Measurements from ENCODE around the gene RGS7BP.

Gene RGS7BP

DNA sequence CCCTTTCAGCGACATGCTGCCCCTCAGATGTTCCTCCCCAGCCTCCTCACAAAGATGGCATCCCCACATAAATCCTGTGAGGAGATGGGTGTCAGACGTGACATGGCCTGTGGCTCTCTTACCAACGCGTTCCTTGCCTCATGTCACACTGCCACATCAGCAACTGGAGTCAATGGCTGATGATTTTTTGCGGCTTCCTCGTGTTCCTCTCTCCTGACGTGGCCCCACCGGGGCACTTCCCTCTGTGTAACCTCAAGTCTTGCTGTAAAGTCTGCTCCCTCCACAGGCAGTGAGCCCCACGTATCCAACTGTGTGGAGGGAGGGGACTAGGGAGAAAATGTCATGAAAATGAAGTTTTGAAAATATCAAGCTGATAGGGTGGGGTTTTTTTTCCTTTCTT, 131.3 kb downstream of the RGS7BP start:
- no peak for DNase-seq

- no peak for DNase-seq
These were observed 132.1 kb downstream of the RGS7BP start for GRCh38 chr5:64637837-64638443.

DNA sequence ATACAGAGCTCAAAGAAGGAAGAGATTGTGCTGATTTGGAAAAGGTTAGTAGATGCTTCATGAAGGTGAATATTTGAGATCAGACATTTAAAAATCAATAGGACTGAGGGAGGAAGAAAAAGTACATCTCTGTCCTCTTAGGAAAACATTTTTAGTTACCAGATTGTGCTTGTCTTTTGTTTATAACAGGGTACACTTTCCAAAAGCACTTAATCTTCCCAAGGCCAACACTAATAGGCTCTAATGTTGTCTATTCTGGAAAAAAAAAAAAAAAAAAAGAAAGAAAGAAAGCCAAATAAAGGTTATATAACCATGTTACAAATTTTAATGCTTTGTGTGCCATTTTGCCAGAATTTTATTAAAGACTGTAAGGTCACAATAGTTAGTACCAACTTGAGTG, 139.0 kb downstream of the RGS7BP start:
- no peak for DNase-seq

GRCh38 chr5:64646169-64646568, 140.4 kb downstream of the RGS7BP start:
- no peak for DNase-seq

DNA sequence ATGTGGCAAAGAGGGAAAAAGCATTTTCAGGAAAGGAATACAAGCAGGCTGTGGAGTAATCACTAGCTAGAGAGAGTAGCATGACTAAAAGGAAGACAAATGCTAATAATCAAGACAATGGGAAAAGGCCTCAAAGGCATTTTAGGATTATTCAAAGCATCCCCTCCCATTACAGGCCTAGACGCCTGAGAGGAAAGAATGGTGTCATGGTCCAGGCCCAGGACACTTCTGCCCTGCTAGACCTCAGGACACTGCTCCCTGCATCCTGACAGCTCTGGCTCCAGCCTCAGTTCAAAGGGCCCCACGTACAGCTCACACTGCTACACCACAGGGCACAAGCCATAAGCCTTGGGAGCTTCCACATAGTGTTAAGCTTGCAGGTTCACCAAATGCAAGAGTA, 143.7 kb downstream of the RGS7BP start:
- DNase-seq = no peak

GRCh38 chr5:64653766-64654560, 148.1 kb downstream of the RGS7BP start:
- DNase-seq = no peak

DNA sequence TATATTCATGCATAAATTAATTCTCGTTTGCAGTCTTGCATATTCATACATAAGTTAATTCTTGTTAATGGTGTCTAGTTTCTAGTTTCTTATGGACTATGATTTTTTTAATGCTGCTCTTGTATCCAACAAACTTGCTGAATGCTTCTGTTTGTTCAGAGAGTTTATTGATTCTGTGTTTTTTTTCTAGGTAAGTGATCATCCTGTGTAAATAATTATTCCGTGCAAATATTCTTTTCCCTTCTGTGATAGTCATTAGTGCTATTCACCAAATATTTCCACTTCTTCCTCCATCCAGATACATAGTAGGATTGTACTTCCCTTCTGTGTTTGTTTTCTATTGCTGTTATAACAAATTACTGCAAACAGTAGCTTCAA, 148.7 kb downstream of the RGS7BP start:
- no peak for DNase-seq

DNA sequence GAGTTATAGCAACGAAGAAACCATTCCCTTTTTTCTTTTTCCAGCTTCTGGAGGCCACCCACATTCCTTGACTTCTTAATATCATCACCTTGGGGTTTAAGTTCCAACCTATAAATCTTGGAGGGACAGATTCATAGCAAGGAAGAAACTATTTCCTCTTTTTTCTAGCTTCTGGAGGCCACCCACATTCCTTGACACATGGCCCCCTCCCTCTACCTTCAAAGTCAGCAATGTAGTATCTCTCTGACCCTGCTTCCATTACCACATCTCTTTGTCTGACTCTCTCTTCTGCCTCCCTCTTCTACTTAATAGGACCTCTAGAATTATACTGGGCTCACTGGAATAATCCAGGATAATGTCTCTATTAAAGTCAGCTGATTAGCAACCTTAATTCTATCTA, 149.8 kb downstream of the RGS7BP start:
- no peak for DNase-seq

DNA sequence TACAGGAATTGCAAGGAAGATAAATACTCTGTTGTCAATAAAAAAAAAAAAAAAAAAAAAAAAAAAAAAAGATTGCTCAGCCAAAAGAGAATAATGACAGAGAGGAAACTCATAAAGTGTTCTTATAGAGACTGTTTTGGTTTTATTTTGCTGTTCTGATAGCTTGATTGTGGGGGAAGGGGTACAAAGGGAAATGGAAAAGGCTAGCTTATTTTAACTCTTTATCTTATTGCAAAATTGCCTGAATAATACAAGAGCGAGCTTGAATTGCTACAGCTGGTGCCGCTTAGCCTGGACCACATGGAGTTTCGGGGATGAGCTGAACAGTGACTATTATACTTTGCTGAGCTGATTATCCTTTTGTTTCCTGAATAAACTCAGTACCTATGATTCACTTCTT, 153.5 kb downstream of the RGS7BP start:
- no peak for DNase-seq

Data from activated naive CD4-positive, alpha-beta T cell treated with anti-CD3 and anti-CD28 coated beads, Interleukin-2, amount 50 U/mL, for 16 hours (primary cell).